Measurements from ENCODE around the gene NTHL1.

Gene NTHL1

GRCh38 chr16:2082171-2082982 lies 34.7 kb upstream of the NTHL1 start:
- Histone ChIP-seq H3K36me3 (peaks cover 68% of the 10 kb centered on the region), H3K27ac (0 out of 2 replicates have a peak overlapping the region, but pooled peaks have one; percentile 4), H3K27me3 (ENCODE audit: insufficient read depth, low read depth, severe bottlenecking) (no peaks in the 10 kb centered on the region), H3K9me3 (ENCODE audit: severe bottlenecking) (no peaks in the 10 kb centered on the region), H3K4me3 (ENCODE audit: low read depth, low read length) (no peak overlapping the region)
- no peak for DNase-seq
- TF ChIP-seq, protein P1, sequence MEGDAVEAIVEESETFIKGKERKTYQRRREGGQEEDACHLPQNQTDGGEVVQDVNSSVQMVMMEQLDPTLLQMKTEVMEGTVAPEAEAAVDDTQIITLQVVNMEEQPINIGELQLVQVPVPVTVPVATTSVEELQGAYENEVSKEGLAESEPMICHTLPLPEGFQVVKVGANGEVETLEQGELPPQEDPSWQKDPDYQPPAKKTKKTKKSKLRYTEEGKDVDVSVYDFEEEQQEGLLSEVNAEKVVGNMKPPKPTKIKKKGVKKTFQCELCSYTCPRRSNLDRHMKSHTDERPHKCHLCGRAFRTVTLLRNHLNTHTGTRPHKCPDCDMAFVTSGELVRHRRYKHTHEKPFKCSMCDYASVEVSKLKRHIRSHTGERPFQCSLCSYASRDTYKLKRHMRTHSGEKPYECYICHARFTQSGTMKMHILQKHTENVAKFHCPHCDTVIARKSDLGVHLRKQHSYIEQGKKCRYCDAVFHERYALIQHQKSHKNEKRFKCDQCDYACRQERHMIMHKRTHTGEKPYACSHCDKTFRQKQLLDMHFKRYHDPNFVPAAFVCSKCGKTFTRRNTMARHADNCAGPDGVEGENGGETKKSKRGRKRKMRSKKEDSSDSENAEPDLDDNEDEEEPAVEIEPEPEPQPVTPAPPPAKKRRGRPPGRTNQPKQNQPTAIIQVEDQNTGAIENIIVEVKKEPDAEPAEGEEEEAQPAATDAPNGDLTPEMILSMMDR (IDR thresholded peaks at IDR 0.05; ENCODE audit: low read depth, low read length), result no peak

- H3K9me3 ChIP-seq (ENCODE audit: severe bottlenecking), result no peaks in the 10 kb centered on the region
- peaks cover 63% of the 10 kb centered on the region for H3K36me3 ChIP-seq
- no peak for DNase-seq
- 0 out of 2 replicates have a peak overlapping the region, but pooled peaks have one; percentile 4 for H3K27ac ChIP-seq
- TF ChIP-seq, protein P1 (IDR thresholded peaks at IDR 0.05; ENCODE audit: low read depth, low read length), result no peak
- H3K27me3 ChIP-seq (ENCODE audit: insufficient read depth, low read depth, severe bottlenecking), result no peaks in the 10 kb centered on the region
- H3K4me3 ChIP-seq (ENCODE audit: low read depth, low read length), result no peak overlapping the region
Observed at GRCh38 chr16:2081201-2082084, 33.8 kb upstream of the NTHL1 start.

DNA sequence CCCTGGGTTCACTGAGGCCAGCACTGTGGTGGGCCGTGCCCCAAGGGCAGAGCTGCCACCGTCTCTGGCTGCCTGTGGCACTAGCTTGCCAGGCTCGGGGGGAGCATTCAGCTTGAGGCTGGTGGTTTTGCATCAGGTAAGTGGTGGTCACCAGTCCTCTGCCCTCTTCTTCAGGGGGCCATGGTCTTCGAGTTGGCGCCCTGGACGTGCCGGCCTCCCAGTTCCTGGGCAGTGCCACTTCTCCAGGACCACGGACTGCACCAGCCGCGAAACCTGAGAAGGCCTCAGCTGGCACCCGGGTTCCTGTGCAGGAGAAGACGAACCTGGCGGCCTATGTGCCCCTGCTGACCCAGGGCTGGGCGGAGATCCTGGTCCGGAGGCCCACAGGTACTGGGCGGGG lies 32.4 kb upstream of the NTHL1 start:
- H3K4me3 ChIP-seq (ENCODE audit: low read depth, low read length), result no peak overlapping the region
- TF ChIP-seq, protein P1 (IDR thresholded peaks at IDR 0.05; ENCODE audit: low read depth, low read length), result no peak
- DNase-seq, result no peak
- no peaks in the 10 kb centered on the region for H3K9me3 ChIP-seq (ENCODE audit: severe bottlenecking)
- H3K36me3 ChIP-seq, result peaks cover 65% of the 10 kb centered on the region
- no peak overlapping the region for H3K27ac ChIP-seq
- no peaks in the 10 kb centered on the region for H3K27me3 ChIP-seq (ENCODE audit: insufficient read depth, low read depth, severe bottlenecking)

- Histone ChIP-seq H3K36me3 (peaks cover 66% of the 10 kb centered on the region), H3K9me3 (ENCODE audit: severe bottlenecking) (no peaks in the 10 kb centered on the region), H3K27ac (no peak overlapping the region), H3K4me3 (ENCODE audit: low read depth, low read length) (no peak overlapping the region), H3K27me3 (ENCODE audit: insufficient read depth, low read depth, severe bottlenecking) (no peaks in the 10 kb centered on the region)
- TF ChIP-seq, protein P1 (IDR thresholded peaks at IDR 0.05; ENCODE audit: low read depth, low read length), result no peak
- no peak for DNase-seq
Observed at GRCh38 chr16:2079311-2079800, 31.7 kb upstream of the NTHL1 start.

DNA sequence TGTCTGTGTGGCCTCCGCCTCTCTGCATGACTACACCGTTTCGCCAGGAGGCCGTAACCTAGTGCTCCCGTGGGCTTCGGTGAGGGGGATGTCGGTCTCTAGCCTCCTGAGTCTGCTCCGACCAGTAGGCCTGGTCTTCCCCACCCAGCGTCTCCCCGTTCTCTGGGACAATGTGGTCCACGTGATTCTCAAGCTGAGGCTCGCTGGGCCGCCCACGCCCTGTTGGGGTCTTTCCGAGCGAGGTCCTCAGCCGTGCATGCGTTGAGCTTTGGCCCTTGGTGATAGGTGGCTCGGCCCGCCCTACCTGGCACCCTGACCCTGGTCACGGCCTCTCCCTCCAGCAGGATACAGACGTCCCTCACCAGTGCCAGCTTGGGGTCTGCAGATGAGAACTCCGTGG lies 31.1 kb upstream of the NTHL1 start:
- Histone ChIP-seq H3K36me3 (peaks cover 66% of the 10 kb centered on the region), H3K27ac (no peak overlapping the region), H3K9me3 (ENCODE audit: severe bottlenecking) (no peaks in the 10 kb centered on the region), H3K27me3 (ENCODE audit: insufficient read depth, low read depth, severe bottlenecking) (no peaks in the 10 kb centered on the region), H3K4me3 (ENCODE audit: low read depth, low read length) (no peak overlapping the region)
- no peak for DNase-seq
- TF ChIP-seq, protein P1 (IDR thresholded peaks at IDR 0.05; ENCODE audit: low read depth, low read length), result no peak
